ENCODE data around the gene GOLIM4. TPM values are rescaled to one million over a fixed set of nuclear protein-coding genes. Genes with fewer than 3 reads are reported as not detected.

GOLIM4 gene
- total RNA-seq, 1 donor from 2014 or later, result 36.6 TPM

GRCh38 chr3:168047936-168048335, 47.8 kb downstream of the GOLIM4 start:
- Mint-ChIP-seq H3K4me3 (no peak overlapping the region), H3K27ac (no peak overlapping the region), H3K27me3 (peaks cover 2% of the 10 kb centered on the region), H3K9me3 (no peaks in the 10 kb centered on the region), H3K36me3 (peaks cover 3% of the 10 kb centered on the region), H3K4me1 (ENCODE audit: unreplicated experiment) (peaks cover 35% of the 10 kb centered on the region)
- no peak for DNase-seq (ENCODE audit: extremely low spot score, unreplicated experiment)
- TF ChIP-seq CTCF (conservative IDR thresholded peaks at IDR 0.05), result no peak

DNA sequence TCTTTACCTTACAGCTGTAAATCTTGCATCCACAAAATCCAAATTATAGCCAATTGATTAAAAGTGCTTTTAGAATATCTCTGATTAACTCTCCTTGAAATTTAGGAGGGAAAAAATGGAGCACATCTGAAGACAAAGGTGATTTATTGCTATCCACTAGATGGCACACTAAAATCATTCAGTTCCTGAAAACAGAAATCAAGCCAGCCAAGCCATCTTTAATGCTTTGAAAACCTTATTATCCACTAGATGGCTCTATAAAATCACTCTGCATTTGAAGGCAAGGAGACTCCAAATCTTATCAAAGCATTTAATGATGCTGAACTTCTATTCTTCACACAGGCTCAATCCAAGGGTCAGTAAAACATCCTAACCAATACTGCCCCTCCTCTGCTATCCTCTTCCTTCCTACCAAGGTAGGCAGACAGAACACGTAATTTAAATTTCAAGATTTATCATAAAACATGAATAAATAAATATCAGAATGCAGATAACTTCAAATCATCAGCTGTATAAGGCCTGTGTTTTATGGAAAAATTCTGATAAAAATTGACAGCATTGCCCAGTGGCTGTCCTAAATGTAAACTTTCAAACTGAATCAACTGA, 48.4 kb downstream of the GOLIM4 start:
- no peak overlapping the region for H3K4me3 Mint-ChIP-seq
- peaks cover 28% of the 10 kb centered on the region for H3K4me1 Mint-ChIP-seq (ENCODE audit: unreplicated experiment)
- TF ChIP-seq CTCF (conservative IDR thresholded peaks at IDR 0.05), result peak; percentile 83
- DNase-seq (ENCODE audit: extremely low spot score, unreplicated experiment), result no peak
- no peaks in the 10 kb centered on the region for H3K27me3 Mint-ChIP-seq
- no peaks in the 10 kb centered on the region for H3K9me3 Mint-ChIP-seq
- H3K27ac Mint-ChIP-seq, result peak overlapping the region; percentile 60
- peaks cover 9% of the 10 kb centered on the region for H3K36me3 Mint-ChIP-seq

DNA sequence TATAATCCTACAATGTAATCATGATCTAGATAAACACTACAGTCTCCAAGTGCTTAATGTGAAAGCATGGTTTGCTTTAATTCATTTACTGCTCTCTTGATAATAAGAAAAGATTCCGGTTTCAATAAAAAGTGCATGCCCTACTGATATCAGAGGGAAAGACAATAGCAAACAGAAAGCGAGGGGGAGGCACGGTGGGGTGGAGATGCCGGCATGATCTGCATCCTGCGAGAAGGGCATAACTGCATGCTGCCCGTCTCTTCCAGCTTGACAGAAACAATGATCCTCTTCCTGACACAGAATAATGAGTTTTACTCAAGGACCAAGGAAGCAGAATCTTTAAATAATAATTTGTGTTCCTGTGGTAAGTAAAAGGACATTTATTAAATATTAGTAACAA, 51.7 kb downstream of the GOLIM4 start:
- no peak for DNase-seq (ENCODE audit: extremely low spot score, unreplicated experiment)
- no peaks in the 10 kb centered on the region for H3K27me3 Mint-ChIP-seq
- H3K4me3 Mint-ChIP-seq, result no peak overlapping the region
- H3K9me3 Mint-ChIP-seq, result no peaks in the 10 kb centered on the region
- H3K36me3 Mint-ChIP-seq, result peaks cover 9% of the 10 kb centered on the region
- TF ChIP-seq CTCF (conservative IDR thresholded peaks at IDR 0.05), result no peak
- H3K27ac Mint-ChIP-seq, result no peak overlapping the region
- peaks cover 11% of the 10 kb centered on the region for H3K4me1 Mint-ChIP-seq (ENCODE audit: unreplicated experiment)

GRCh38 chr3:168040607-168041208, 55.0 kb downstream of the GOLIM4 start:
- H3K9me3 Mint-ChIP-seq, result no peaks in the 10 kb centered on the region
- no peaks in the 10 kb centered on the region for H3K27me3 Mint-ChIP-seq
- no peak overlapping the region for H3K4me3 Mint-ChIP-seq
- peak; percentile 82 for TF ChIP-seq CTCF (conservative IDR thresholded peaks at IDR 0.05)
- no peak for DNase-seq (ENCODE audit: extremely low spot score, unreplicated experiment)
- H3K27ac Mint-ChIP-seq, result no peak overlapping the region
- H3K4me1 Mint-ChIP-seq (ENCODE audit: unreplicated experiment), result no peaks in the 10 kb centered on the region
- peaks cover 17% of the 10 kb centered on the region for H3K36me3 Mint-ChIP-seq

GRCh38 chr3:168037020-168037419, 58.7 kb downstream of the GOLIM4 start:
- no peak overlapping the region for H3K4me3 Mint-ChIP-seq
- no peak for DNase-seq (ENCODE audit: extremely low spot score, unreplicated experiment)
- TF ChIP-seq CTCF (conservative IDR thresholded peaks at IDR 0.05), result no peak
- no peak overlapping the region for H3K27ac Mint-ChIP-seq
- H3K27me3 Mint-ChIP-seq, result no peaks in the 10 kb centered on the region
- H3K36me3 Mint-ChIP-seq, result peaks cover 31% of the 10 kb centered on the region
- H3K4me1 Mint-ChIP-seq (ENCODE audit: unreplicated experiment), result no peaks in the 10 kb centered on the region
- H3K9me3 Mint-ChIP-seq, result no peaks in the 10 kb centered on the region

Data from type B pancreatic cell (in vitro differentiated cells).